ENCODE results near the gene SORBS2.

SORBS2 gene

DNA sequence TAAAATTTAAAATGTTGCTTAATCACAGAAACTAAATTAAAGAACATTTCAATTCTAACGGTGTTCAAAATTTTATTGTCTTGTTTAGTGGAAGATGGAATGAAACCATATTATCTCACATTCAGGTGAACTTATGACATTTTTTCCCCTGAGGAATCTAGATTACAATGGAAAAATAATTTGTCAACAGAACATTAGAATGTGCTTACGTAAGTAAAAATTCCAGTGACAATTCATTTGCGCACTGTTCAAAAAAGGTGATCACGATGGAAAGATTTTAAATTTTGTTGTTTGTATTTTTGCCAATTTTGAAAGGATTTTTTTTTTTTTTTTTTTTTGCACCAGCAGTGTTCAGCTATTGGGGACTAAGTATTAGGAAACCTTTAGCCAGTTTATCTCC lies 23.3 kb upstream of the SORBS2 start:
- no peaks in the 10 kb centered on the region for H3K36me3 ChIP-seq (ENCODE audit: control insufficient read depth, insufficient read depth, low read length)
- H3K27me3 ChIP-seq (ENCODE audit: control insufficient read depth, insufficient read depth, low read length): no peaks in the 10 kb centered on the region
- no peak overlapping the region for H3K27ac ChIP-seq (ENCODE audit: low read length)
- WGBS (ENCODE audit: insufficient coverage, insufficient read length): no CpG with 5 or more reads among the region's 4 CpGs
- no peak for DNase-seq (ENCODE audit: low read depth, low spot score)
- peaks cover 12% of the 10 kb centered on the region for H3K4me1 ChIP-seq (ENCODE audit: control insufficient read depth, insufficient read depth, low read length)
- H3K4me3 ChIP-seq (ENCODE audit: low read length): no peak overlapping the region
- H3K9me3 ChIP-seq (ENCODE audit: control insufficient read depth, insufficient read depth, low read length): no peaks in the 10 kb centered on the region

GRCh38 chr4:185834778-185835177 lies 22.8 kb upstream of the SORBS2 start:
- Histone ChIP-seq H3K9me3 (ENCODE audit: control insufficient read depth, insufficient read depth, low read length) (no peaks in the 10 kb centered on the region), H3K36me3 (ENCODE audit: control insufficient read depth, insufficient read depth, low read length) (no peaks in the 10 kb centered on the region), H3K27me3 (ENCODE audit: control insufficient read depth, insufficient read depth, low read length) (no peaks in the 10 kb centered on the region), H3K27ac (ENCODE audit: low read length) (no peak overlapping the region), H3K4me3 (ENCODE audit: low read length) (no peak overlapping the region), H3K4me1 (ENCODE audit: control insufficient read depth, insufficient read depth, low read length) (peaks cover 9% of the 10 kb centered on the region)
- DNase-seq (ENCODE audit: low read depth, low spot score): no peak
- WGBS (ENCODE audit: insufficient coverage, insufficient read length): no CpG with 5 or more reads among the region's 6 CpGs

- no peak for DNase-seq (ENCODE audit: low read depth, low spot score)
- Histone ChIP-seq H3K27ac (ENCODE audit: low read length) (no peak overlapping the region), H3K4me3 (ENCODE audit: low read length) (no peak overlapping the region), H3K36me3 (ENCODE audit: control insufficient read depth, insufficient read depth, low read length) (no peaks in the 10 kb centered on the region), H3K9me3 (ENCODE audit: control insufficient read depth, insufficient read depth, low read length) (no peaks in the 10 kb centered on the region), H3K4me1 (ENCODE audit: control insufficient read depth, insufficient read depth, low read length) (peaks cover 8% of the 10 kb centered on the region), H3K27me3 (ENCODE audit: control insufficient read depth, insufficient read depth, low read length) (no peaks in the 10 kb centered on the region)
- no CpG with 5 or more reads among the region's 4 CpGs for WGBS (ENCODE audit: insufficient coverage, insufficient read length)
Observed at GRCh38 chr4:185834088-185834487, 22.1 kb upstream of the SORBS2 start.

GRCh38 chr4:185833055-185833598 lies 21.1 kb upstream of the SORBS2 start:
- H3K4me3 ChIP-seq (ENCODE audit: low read length): no peak overlapping the region
- H3K9me3 ChIP-seq (ENCODE audit: control insufficient read depth, insufficient read depth, low read length): no peaks in the 10 kb centered on the region
- peaks cover 1% of the 10 kb centered on the region; the same call in 1 of the 2 replicates for H3K4me1 ChIP-seq (ENCODE audit: control insufficient read depth, insufficient read depth, low read length)
- H3K36me3 ChIP-seq (ENCODE audit: control insufficient read depth, insufficient read depth, low read length): no peaks in the 10 kb centered on the region
- H3K27ac ChIP-seq (ENCODE audit: low read length): no peak overlapping the region
- DNase-seq (ENCODE audit: low read depth, low spot score): no peak
- H3K27me3 ChIP-seq (ENCODE audit: control insufficient read depth, insufficient read depth, low read length): no peaks in the 10 kb centered on the region

DNA sequence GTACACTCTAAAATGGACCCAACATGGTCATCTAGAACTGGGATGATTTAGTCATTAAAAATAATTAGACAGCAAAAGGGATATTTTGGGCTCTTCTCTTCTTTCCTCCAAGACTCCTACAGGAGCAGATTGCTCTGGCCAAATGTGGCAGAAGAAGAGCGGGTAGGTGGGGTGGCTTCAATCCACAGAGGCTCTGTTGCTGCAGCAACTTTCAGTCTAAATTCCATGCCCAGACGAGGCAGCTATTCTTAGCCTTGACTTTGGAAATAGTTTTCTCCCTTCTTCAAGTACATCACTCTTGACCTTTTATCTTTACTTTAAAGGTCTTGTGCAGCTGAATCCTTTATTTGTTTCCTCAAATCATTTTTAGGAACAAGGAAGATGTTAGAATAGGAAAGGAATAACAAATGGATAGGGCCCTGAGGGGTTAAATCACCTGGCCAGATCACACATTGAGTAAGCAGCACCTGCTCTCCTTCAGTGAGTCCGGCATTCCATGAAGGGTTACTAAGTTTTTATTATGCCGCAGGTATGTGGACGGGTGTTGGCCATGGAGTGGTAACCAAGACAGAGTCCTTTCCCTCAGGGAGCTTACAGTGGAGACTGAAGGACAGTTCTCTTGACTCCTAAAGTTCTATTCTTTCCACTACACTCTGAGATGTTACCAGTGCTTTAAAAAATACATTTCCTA lies 19.3 kb upstream of the SORBS2 start:
- H3K4me1 ChIP-seq (ENCODE audit: control insufficient read depth, insufficient read depth, low read length): no peaks in the 10 kb centered on the region
- no peaks in the 10 kb centered on the region for H3K9me3 ChIP-seq (ENCODE audit: control insufficient read depth, insufficient read depth, low read length)
- no peak overlapping the region for H3K4me3 ChIP-seq (ENCODE audit: low read length)
- DNase-seq (ENCODE audit: low read depth, low spot score): no peak
- no CpG with 5 or more reads among the region's 5 CpGs for WGBS (ENCODE audit: insufficient coverage, insufficient read length)
- no peaks in the 10 kb centered on the region for H3K36me3 ChIP-seq (ENCODE audit: control insufficient read depth, insufficient read depth, low read length)
- no peak overlapping the region for H3K27ac ChIP-seq (ENCODE audit: low read length)
- H3K27me3 ChIP-seq (ENCODE audit: control insufficient read depth, insufficient read depth, low read length): no peaks in the 10 kb centered on the region

DNA sequence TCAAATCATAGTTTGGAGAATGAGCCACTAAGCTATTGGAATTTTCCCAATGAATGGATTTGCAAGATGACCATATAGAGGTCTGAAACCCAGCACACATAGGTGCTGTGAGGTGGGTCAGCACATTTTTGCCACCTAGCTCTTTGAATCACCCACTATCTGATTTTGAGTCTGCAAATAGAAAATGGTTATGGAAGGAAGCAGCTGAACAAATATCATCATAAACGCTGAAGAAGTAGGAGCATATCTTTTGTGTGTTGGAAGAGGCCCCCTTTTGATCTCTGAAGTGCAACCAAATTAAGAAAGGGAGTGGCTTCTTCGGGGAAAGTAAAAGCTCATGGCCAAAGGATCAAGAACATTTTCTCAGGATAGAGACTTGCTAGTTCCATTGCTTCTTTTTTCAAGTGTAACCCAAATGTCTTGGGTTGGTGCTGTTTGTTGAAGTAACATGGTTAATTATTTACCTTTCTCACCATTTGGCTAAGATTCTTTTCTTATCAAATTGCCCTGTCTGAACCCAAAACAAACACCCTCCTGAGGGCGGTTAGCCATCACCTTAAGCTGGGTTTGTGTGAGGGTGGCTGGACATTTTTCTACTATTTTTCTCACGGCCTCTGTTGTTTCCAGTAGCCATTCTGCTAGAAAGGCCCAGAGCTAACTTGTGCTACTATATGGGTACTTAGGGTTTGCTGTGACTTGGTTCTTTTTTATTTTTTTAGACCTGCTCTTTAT lies 18.4 kb upstream of the SORBS2 start:
- no peaks in the 10 kb centered on the region for H3K4me1 ChIP-seq (ENCODE audit: control insufficient read depth, insufficient read depth, low read length)
- H3K27me3 ChIP-seq (ENCODE audit: control insufficient read depth, insufficient read depth, low read length): no peaks in the 10 kb centered on the region
- no CpG with 5 or more reads among the region's 4 CpGs for WGBS (ENCODE audit: insufficient coverage, insufficient read length)
- no peaks in the 10 kb centered on the region for H3K36me3 ChIP-seq (ENCODE audit: control insufficient read depth, insufficient read depth, low read length)
- no peak overlapping the region for H3K27ac ChIP-seq (ENCODE audit: low read length)
- no peak for DNase-seq (ENCODE audit: low read depth, low spot score)
- H3K9me3 ChIP-seq (ENCODE audit: control insufficient read depth, insufficient read depth, low read length): no peaks in the 10 kb centered on the region
- H3K4me3 ChIP-seq (ENCODE audit: low read length): no peak overlapping the region

DNA sequence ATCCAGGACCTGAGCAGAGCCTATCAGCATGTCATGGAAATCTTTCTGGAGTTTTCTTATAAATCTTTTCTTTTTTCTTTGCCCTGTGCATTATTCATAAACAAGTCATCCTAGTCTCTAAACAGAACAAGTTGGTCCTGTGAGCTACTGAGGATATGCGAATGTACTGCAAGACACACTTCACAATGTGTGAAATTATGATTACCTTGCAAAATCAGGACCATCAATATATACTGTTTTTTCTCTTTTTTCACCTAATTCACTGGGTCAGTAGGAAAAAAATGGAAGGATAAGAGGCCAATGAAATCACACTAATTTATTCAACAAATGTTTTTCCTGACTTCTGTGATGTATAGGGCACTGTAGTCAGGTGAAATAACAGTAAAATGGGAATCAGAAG lies 14.4 kb upstream of the SORBS2 start:
- no peak overlapping the region for H3K27ac ChIP-seq (ENCODE audit: low read length)
- H3K9me3 ChIP-seq (ENCODE audit: control insufficient read depth, insufficient read depth, low read length): no peaks in the 10 kb centered on the region
- peaks cover 1% of the 10 kb centered on the region; the same call in 1 of the 2 replicates for H3K4me1 ChIP-seq (ENCODE audit: control insufficient read depth, insufficient read depth, low read length)
- H3K27me3 ChIP-seq (ENCODE audit: control insufficient read depth, insufficient read depth, low read length): no peaks in the 10 kb centered on the region
- no peaks in the 10 kb centered on the region for H3K36me3 ChIP-seq (ENCODE audit: control insufficient read depth, insufficient read depth, low read length)
- H3K4me3 ChIP-seq (ENCODE audit: low read length): no peak overlapping the region
- no CpG with 5 or more reads among the region's 1 CpG for WGBS (ENCODE audit: insufficient coverage, insufficient read length)
- DNase-seq (ENCODE audit: low read depth, low spot score): no peak

GRCh38 chr4:185825737-185826136 lies 13.7 kb upstream of the SORBS2 start:
- DNase-seq (ENCODE audit: low read depth, low spot score): no peak
- WGBS (ENCODE audit: insufficient coverage, insufficient read length): no CpG with 5 or more reads among the region's 6 CpGs

GRCh38 chr4:185822791-185823190 lies 10.8 kb upstream of the SORBS2 start:
- Histone ChIP-seq H3K4me1 (ENCODE audit: control insufficient read depth, insufficient read depth, low read length) (peaks cover 5% of the 10 kb centered on the region; the same call in 1 of the 2 replicates), H3K27me3 (ENCODE audit: control insufficient read depth, insufficient read depth, low read length) (no peaks in the 10 kb centered on the region), H3K9me3 (ENCODE audit: control insufficient read depth, insufficient read depth, low read length) (no peaks in the 10 kb centered on the region), H3K27ac (ENCODE audit: low read length) (no peak overlapping the region), H3K36me3 (ENCODE audit: control insufficient read depth, insufficient read depth, low read length) (no peaks in the 10 kb centered on the region), H3K4me3 (ENCODE audit: low read length) (no peak overlapping the region)
- no peak for DNase-seq (ENCODE audit: low read depth, low spot score)
- no CpG with 5 or more reads among the region's 10 CpGs for WGBS (ENCODE audit: insufficient coverage, insufficient read length)

More at GRCh38 chr4:185825737-185826136, 13.7 kb upstream of the SORBS2 start:
- Histone ChIP-seq H3K4me3 (ENCODE audit: low read length) (no peak overlapping the region), H3K9me3 (ENCODE audit: control insufficient read depth, insufficient read depth, low read length) (no peaks in the 10 kb centered on the region), H3K27ac (ENCODE audit: low read length) (no peak overlapping the region), H3K4me1 (ENCODE audit: control insufficient read depth, insufficient read depth, low read length) (peaks cover 3% of the 10 kb centered on the region; the same call in 1 of the 2 replicates), H3K36me3 (ENCODE audit: control insufficient read depth, insufficient read depth, low read length) (no peaks in the 10 kb centered on the region), H3K27me3 (ENCODE audit: control insufficient read depth, insufficient read depth, low read length) (no peaks in the 10 kb centered on the region)

GRCh38 chr4:185821029-185821419 lies 9.0 kb upstream of the SORBS2 start:
- no peak overlapping the region for H3K4me3 ChIP-seq (ENCODE audit: low read length)
- no CpG with 5 or more reads among the region's 11 CpGs for WGBS (ENCODE audit: insufficient coverage, insufficient read length)
- no peaks in the 10 kb centered on the region for H3K27me3 ChIP-seq (ENCODE audit: control insufficient read depth, insufficient read depth, low read length)
- no peaks in the 10 kb centered on the region for H3K36me3 ChIP-seq (ENCODE audit: control insufficient read depth, insufficient read depth, low read length)
- no peak for DNase-seq (ENCODE audit: low read depth, low spot score)
- H3K4me1 ChIP-seq (ENCODE audit: control insufficient read depth, insufficient read depth, low read length): peaks cover 5% of the 10 kb centered on the region; the same call in 1 of the 2 replicates
- no peaks in the 10 kb centered on the region for H3K9me3 ChIP-seq (ENCODE audit: control insufficient read depth, insufficient read depth, low read length)
- H3K27ac ChIP-seq (ENCODE audit: low read length): no peak overlapping the region

Measured in iPS DF 6.9 (cell line).